ENCODE measurements around the gene CPM. TPM values are rescaled to one million over a fixed set of nuclear protein-coding genes. Genes with fewer than 3 reads are reported as not detected.

Gene CPM
- total RNA-seq, 4 donors from 2014 or later, result 54.0 to 117 (median 75.2) TPM

- Histone ChIP-seq H3K4me1 (peaks cover 0 to 5% (median 0%) of the 10 kb centered on the region in 4 donors), H3K4me3 (no peak overlapping the region), H3K36me3 (no peaks in the 10 kb centered on the region), H3K27me3 (no peaks in the 10 kb centered on the region), H3K27ac (no peak overlapping the region), H3K9me3 (no peaks in the 10 kb centered on the region)
- WGBS, 2 donors, result 65 to 70% methylated on average over 4 of the region's 4 CpGs
- TF ChIP-seq CTCF (IDR thresholded peaks at IDR 0.05) (no peak), POLR2A (IDR thresholded peaks at IDR 0.05) (no peak), EP300 (IDR thresholded peaks at IDR 0.05) (peak in 1 of 2 donors; percentile 25)
- DNase-seq (ENCODE audit: low spot score in 2 of 2), result no peak
Observed at GRCh38 chr12:68890701-68891113, 42.3 kb downstream of the CPM start.

GRCh38 chr12:68888243-68888642 lies 44.7 kb downstream of the CPM start:
- Histone ChIP-seq H3K27me3 (no peaks in the 10 kb centered on the region), H3K36me3 (peaks cover 0 to 7% (median 0%) of the 10 kb centered on the region in 3 donors), H3K9me3 (no peaks in the 10 kb centered on the region), H3K4me3 (no peak overlapping the region), H3K4me1 (peaks cover 0 to 5% (median 0%) of the 10 kb centered on the region in 4 donors), H3K27ac (no peak overlapping the region)
- no peak for TF ChIP-seq EP300 (IDR thresholded peaks at IDR 0.05)
- no peak for DNase-seq (ENCODE audit: low spot score in 2 of 2)

- Histone ChIP-seq H3K9me3 (no peaks in the 10 kb centered on the region), H3K27me3 (no peaks in the 10 kb centered on the region), H3K4me1 (peaks cover 0 to 5% (median 0%) of the 10 kb centered on the region in 4 donors), H3K27ac (no peak overlapping the region), H3K4me3 (no peak overlapping the region), H3K36me3 (peaks cover 0 to 11% (median 0%) of the 10 kb centered on the region in 3 donors)
- WGBS, 2 donors, result 82 to 94% methylated on average over 1 of the region's 1 CpG
- DNase-seq (ENCODE audit: low spot score in 2 of 2), result no peak
- TF ChIP-seq CTCF (IDR thresholded peaks at IDR 0.05) (no peak), EP300 (IDR thresholded peaks at IDR 0.05) (no peak)
Observed at GRCh38 chr12:68887641-68888040, 45.3 kb downstream of the CPM start.

GRCh38 chr12:68886636-68887572 lies 46.1 kb downstream of the CPM start:
- peaks cover 0 to 5% (median 0%) of the 10 kb centered on the region in 4 donors for H3K4me1 ChIP-seq
- no peak for DNase-seq (ENCODE audit: low spot score in 2 of 2)
- WGBS, 2 donors, result 70 to 71% methylated on average over 5 of the region's 5 CpGs
- peaks cover 0 to 11% (median 0%) of the 10 kb centered on the region in 3 donors for H3K36me3 ChIP-seq
- H3K4me3 ChIP-seq, result no peak overlapping the region
- TF ChIP-seq CTCF (IDR thresholded peaks at IDR 0.05) (no peak), POLR2A (IDR thresholded peaks at IDR 0.05) (no peak), EP300 (IDR thresholded peaks at IDR 0.05) (no peak)
- no peaks in the 10 kb centered on the region for H3K27me3 ChIP-seq
- H3K27ac ChIP-seq, result no peak overlapping the region
- no peaks in the 10 kb centered on the region for H3K9me3 ChIP-seq

- H3K4me1 ChIP-seq, result peaks cover 0 to under 1% (median 0%) of the 10 kb centered on the region in 4 donors
- no peaks in the 10 kb centered on the region for H3K9me3 ChIP-seq
- peaks cover 0 to 11% (median 0%) of the 10 kb centered on the region in 3 donors for H3K36me3 ChIP-seq
- TF ChIP-seq CTCF (IDR thresholded peaks at IDR 0.05), result no peak
- no peak for TF ChIP-seq EP300 (IDR thresholded peaks at IDR 0.05)
- TF ChIP-seq POLR2A (IDR thresholded peaks at IDR 0.05), result no peak
- DNase-seq (ENCODE audit: low spot score in 2 of 2), result no peak
- H3K27me3 ChIP-seq, result no peaks in the 10 kb centered on the region
- H3K4me3 ChIP-seq, result no peak overlapping the region
- H3K27ac ChIP-seq, result no peak overlapping the region
- 78 to 88% methylated on average over 3 of the region's 3 CpGs for WGBS, 2 donors
Observed at GRCh38 chr12:68885381-68885780, 47.6 kb downstream of the CPM start.
